GM12878 (cell line): ENCODE results near the gene ZDHHC3. TPM values are rescaled to one million over a fixed set of nuclear protein-coding genes. Genes with fewer than 3 reads are reported as not detected.

Experiments used
- ATAC-seq: fragments of 200-7000 bp; cut with Tn5 transposase; 3 replicates; pipeline ENCODE4 v1.9.1; 2020; ENCODE audit warnings: mild to moderate bottlenecking, moderate library complexity
- BruUV-seq: library from RNA; stranded (reverse); fragments of 400-500 nt; replicated peaks from 2 replicates; lab custom pipeline; 2021; lab: Mats Ljungman, UMichigan
- CTCF ChIA-PET: fragments of 300-600 bp; sonication (Branson Sonifier 250); formaldehyde crosslinking; extraction: SDS; loops from one replicate; lab custom pipeline; 2021; ENCODE audit warnings: inconsistent platforms; lab: Yijun Ruan, JAX
- POLR2A ChIA-PET: fragments of 350-600 bp; formaldehyde crosslinking; extraction: SDS; loops from one replicate; lab custom pipeline; 2021; ENCODE audit warnings: inconsistent platforms; lab: Charles Lee
- RAD21 ChIA-PET: fragments of 300-600 bp; sonication (Branson Sonifier 250); formaldehyde crosslinking; loops from one replicate; lab custom pipeline; 2023; ENCODE audit warnings: antibody characterized with exemption; ENCODE audit not compliant: unreplicated experiment; lab: Charles Lee
- SMC1A ChIA-PET: fragments of 300-600 bp; sonication (Branson Sonifier 250); formaldehyde crosslinking; loops from one replicate; lab custom pipeline; 2023; ENCODE audit not compliant: unreplicated experiment, uncharacterized antibody; lab: Charles Lee
- DNase-seq: peaks from one replicate; pipeline ENCODE4 v3.0.0-alpha.2; 2011; ENCODE audit warnings: low read depth, low spot score
- FAIRE-seq: peaks from 3 replicates; lab custom pipeline; 2011; peaks lifted over from hg19 to GRCh38; lab: Jason Lieb, UNC
- H2AFZ ChIP-seq: 2 replicates; pipeline ENCODE4 v1.6.0; 2011; ENCODE audit warnings: low read depth, low read length, control low read depth; ENCODE audit not compliant: control insufficient read depth
- H3K27ac ChIP-seq: 2 replicates; pipeline ENCODE4 v1.5.1; 2011; ENCODE audit warnings: control low read depth; ENCODE audit not compliant: control insufficient read depth, insufficient read depth
- H3K27me3 ChIP-seq, 2 experiments: replicated peaks in 1 of 2; 2 replicates each; pipeline versions ENCODE4 v1.6.0 to v1.6.1; 2011; ENCODE audit warnings: low read length in 1 of 2; ENCODE audit not compliant: control insufficient read depth in 2 of 2, insufficient read depth in 2 of 2
- H3K36me3 ChIP-seq, 2 experiments: 2 replicates each; pipeline ENCODE4 v1.5.1; 2011; ENCODE audit warnings: low read length in 1 of 2; ENCODE audit not compliant: control insufficient read depth in 2 of 2, insufficient read depth in 2 of 2
- H3K4me1 ChIP-seq: 2 replicates; pipeline ENCODE4 v1.6.1; 2011; ENCODE audit warnings: mild to moderate bottlenecking, low read length, moderate library complexity, mixed read lengths; ENCODE audit not compliant: control insufficient read depth, insufficient read depth
- H3K4me2 ChIP-seq: 2 replicates; pipeline ENCODE4 v1.6.0; 2011; ENCODE audit warnings: control low read depth; ENCODE audit not compliant: control insufficient read depth, insufficient read depth
- H3K4me3 ChIP-seq: fragments of 200-600 bp; sonication (generic); 2 replicates; pipeline ENCODE4 v1.5.1; 2016
- H3K79me2 ChIP-seq: 2 replicates; pipeline ENCODE4 v1.6.0; 2011; ENCODE audit warnings: low read length; ENCODE audit not compliant: control insufficient read depth, insufficient read depth
- H3K9ac ChIP-seq: 2 replicates; pipeline ENCODE4 v1.8.0; 2011; ENCODE audit warnings: low read length, control low read depth, mixed read lengths; ENCODE audit not compliant: control insufficient read depth, insufficient read depth
- H3K9me3 ChIP-seq: replicated peaks from 3 replicates; pipeline ENCODE4 v1.5.1; 2011; ENCODE audit warnings: mild to moderate bottlenecking, low read length; ENCODE audit not compliant: control insufficient read depth, insufficient read depth
- H4K20me1 ChIP-seq: 2 replicates; pipeline ENCODE4 v1.6.0; 2011; ENCODE audit not compliant: control insufficient read depth, insufficient read depth
- CEBPB ChIP-seq, 2 experiments: fragments of 150-350 bp in 1 of 2; IDR thresholded peaks; 2 replicates each; pipeline ENCODE4 v1.6.1; 2012 to 2014; ENCODE audit warnings: low read depth in 2 of 2, low read length in 2 of 2, borderline replicate concordance in 1 of 2, inconsistent platforms in 1 of 2
- EZH2 ChIP-seq: IDR thresholded peaks from 2 replicates; pipeline ENCODE4 v1.6.1; 2012; ENCODE audit warnings: low read depth, mild to moderate bottlenecking, control low read depth, inconsistent platforms, low read length, borderline replicate concordance; ENCODE audit not compliant: control insufficient read depth
- IKZF1 ChIP-seq: fragments of 450-650 bp; conservative IDR thresholded peaks from 2 replicates; pipeline ENCODE4 v1.6.1; 2017; ENCODE audit warnings: antibody characterized with exemption, mild to moderate bottlenecking
- MEF2A ChIP-seq: IDR thresholded peaks from 2 replicates; pipeline ENCODE4 v1.6.1; 2011; ENCODE audit warnings: low read depth, mild to moderate bottlenecking, low read length, moderate library complexity; ENCODE audit not compliant: insufficient read depth
- MYC ChIP-seq: IDR thresholded peaks from 2 replicates; pipeline ENCODE4 v1.6.1; 2011; ENCODE audit warnings: mild to moderate bottlenecking, low read length, moderate library complexity, inconsistent platforms; ENCODE audit not compliant: insufficient read depth, insufficient replicate concordance, insufficient read length, severe bottlenecking
- NRF1 ChIP-seq: conservative IDR thresholded peaks from 2 replicates; pipeline ENCODE4 v1.6.1; 2011; ENCODE audit warnings: mild to moderate bottlenecking, low read depth, low read length, improper control_type of control experiment
- RB1 ChIP-seq: fragments of 450-650 bp; formaldehyde crosslinking; IDR thresholded peaks from 2 replicates; pipeline ENCODE4 v1.6.1; 2017; ENCODE audit warnings: mild to moderate bottlenecking, borderline replicate concordance
- ZBED1 ChIP-seq: IDR thresholded peaks from 2 replicates; pipeline ENCODE4 v1.6.1; 2016; ENCODE audit warnings: borderline replicate concordance
- ZNF207 ChIP-seq: fragments of 450-650 bp; IDR thresholded peaks from 2 replicates; pipeline ENCODE4 v1.6.1; 2014; ENCODE audit warnings: antibody characterized with exemption, mild to moderate bottlenecking, borderline replicate concordance
- ZNF274 ChIP-seq: IDR thresholded peaks from one replicate; pipeline ENCODE4 v1.8.0; 2011; ENCODE audit not compliant: insufficient read length, insufficient read depth
- WGBS: methylation state at CpG from one replicate; pipeline ENCODE4 v1.1.6; 2016; ENCODE audit warnings: low lambda C conversion rate; ENCODE audit not compliant: insufficient replicate concordance, insufficient coverage; ENCODE audit errors: missing lambda C conversion rate; 5-methylcytosine and 5-hydroxymethylcytosine counted together
- in situ Hi-C: fragments of 300-500 bp; cut with MboI; formaldehyde crosslinking; loops from 9 replicates; pipeline ENCODE4 v1.14.3; 2018; ENCODE audit warnings: mixed read lengths
- intact Hi-C: fragments of 100-400 bp; cut with micrococcal nuclease; formaldehyde crosslinking; loops from one replicate; pipeline ENCODE4 v1.14.2; 2022; ENCODE audit not compliant: unreplicated experiment
- polyA plus RNA-seq, 11 experiments: library from polyadenylated mRNA; depleted of rRNA in 4 of 11; unstranded in 6 of 11; stranded (reverse) in 5 of 11; fragments of >200 nt; fragmentation: Nextera tagmentation in 4 of 11; fragmentation: Illumina TruSeq in 1 of 11; extraction: Ambion mirVana in 4 of 11; extraction: Trizol in 1 of 11; gene quantifications; 1 replicate in 1 of 11; 2 replicates in 10 of 11; pipeline versions ENCODE4 v1.2.1 to v1.2.3, GENCODE V29; 2011 to 2016; ENCODE audit warnings: inconsistent platforms in 2 of 11, missing spikeins in 2 of 11, low read depth in 1 of 11
- total RNA-seq, 4 experiments: library from RNA; depleted of rRNA in 3 of 4; stranded (reverse); fragments of >200 nt in 3 of 4; fragmentation: Illumina TruSeq in 1 of 4; extraction: Trizol in 1 of 4; gene quantifications; 2 replicates each; pipeline versions ENCODE4 v1.2.1 to v1.2.3, GENCODE V29; 2013 to 2021
- TF ChIP-seq, protein P1 (sequence below): fragments of 450-650 bp; IDR thresholded peaks from 2 replicates; pipeline ENCODE4 v1.6.1; 2016; ENCODE audit warnings: mild to moderate bottlenecking, moderate library complexity, borderline replicate concordance
- TF ChIP-seq, protein P2 (sequence below): fragments of 450-650 bp; IDR thresholded peaks from 2 replicates; pipeline ENCODE4 v1.6.1; 2017; ENCODE audit warnings: borderline replicate concordance

The ZDHHC3 gene
- total and polyA plus RNA-seq, 10 of the 15 experiments (the other 5 are each of a cell fraction or from before 2014, with no cell fraction given) = 6.8 to 79.1 (median 40.8) TPM

DNA sequence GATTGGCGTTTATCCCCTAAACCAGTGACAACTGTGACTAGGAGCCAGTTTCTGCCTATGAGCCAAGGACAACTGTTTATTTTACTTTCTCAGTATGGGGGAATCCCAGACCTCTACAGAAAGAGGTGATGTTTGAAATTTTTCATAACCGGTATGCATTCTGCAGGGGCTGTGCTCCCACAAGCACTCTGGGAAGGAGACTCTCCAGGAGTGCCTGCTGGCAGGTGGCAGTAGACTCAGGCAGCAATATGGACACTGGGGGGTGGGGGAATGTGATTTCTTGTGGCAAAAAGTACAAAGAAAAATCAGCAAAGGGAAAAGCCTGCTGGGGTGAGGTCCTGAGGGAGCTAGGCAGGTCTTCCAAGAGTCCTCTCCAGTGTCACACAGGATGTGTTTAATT is 95.7 kb downstream of the ZDHHC3 start:
- intact Hi-C loops (no loop called here), in situ Hi-C loops (no loop called here)
- Histone ChIP-seq H3K4me3 (no peak overlapping the region), H3K27me3 (no peaks in the 10 kb centered on the region), H3K9ac (no peak overlapping the region), H3K9me3 (no peaks in the 10 kb centered on the region), H3K4me1 (no peaks in the 10 kb centered on the region), H2AFZ (no peak overlapping the region), H4K20me1 (no peaks in the 10 kb centered on the region), H3K27ac (no peak overlapping the region), H3K36me3 (no peaks in the 10 kb centered on the region), H3K4me2 (no peak overlapping the region), H3K79me2 (no peaks in the 10 kb centered on the region)
- BruUV-seq = no TSS peak
- RAD21 ChIA-PET = no interaction called here
- SMC1A ChIA-PET = no interaction called here
- ATAC-seq (no peak), FAIRE-seq (no peak), DNase-seq (no peak)
- CTCF ChIA-PET = interaction anchor here (1.0 kb wide), 1 partner anchor 19 kb away, joined by 3 read pairs; no protein-coding TSS in a partner anchor
- POLR2A ChIA-PET = no interaction called here
- 18% methylated on average over 2 of the region's 2 CpGs for WGBS
- TF ChIP-seq ZNF207 = no peak
- TF ChIP-seq ZNF274 = no peak
- no peak for TF ChIP-seq IKZF1

DNA sequence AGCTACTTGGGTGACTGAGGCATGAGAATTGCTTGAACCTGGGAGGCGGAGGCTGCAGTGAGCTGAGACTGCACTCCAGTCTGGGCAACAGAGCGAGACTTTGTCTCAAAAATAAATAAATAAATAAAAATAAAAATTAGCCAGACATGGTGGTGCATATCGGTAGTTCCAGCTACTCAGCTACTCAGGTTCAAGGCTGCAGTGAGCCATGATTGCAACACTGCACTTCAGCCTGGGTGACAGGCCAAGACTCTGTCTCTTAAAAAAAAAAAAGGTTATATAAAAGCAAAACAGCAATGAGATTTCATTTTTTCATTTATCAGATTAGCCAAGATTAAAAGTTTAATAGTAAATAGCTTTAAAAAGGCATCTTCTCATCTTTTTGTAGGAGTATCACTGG is 98.6 kb downstream of the ZDHHC3 start:
- no peaks in the 10 kb centered on the region for H3K9me3 ChIP-seq
- H3K4me2 ChIP-seq = no peak overlapping the region
- H4K20me1 ChIP-seq = no peaks in the 10 kb centered on the region
- H3K27me3 ChIP-seq = no peaks in the 10 kb centered on the region
- no peaks in the 10 kb centered on the region for H3K36me3 ChIP-seq
- no TSS peak for BruUV-seq
- ChIA-PET POLR2A (no interaction called here), SMC1A (interaction anchor here (1.6 kb wide), 1 partner anchor 10 kb away, joined by 4 read pairs; no protein-coding TSS in a partner anchor), CTCF (no interaction called here), RAD21 (no interaction called here)
- H3K4me1 ChIP-seq = no peaks in the 10 kb centered on the region
- ATAC-seq = no peak
- WGBS = 49% methylated on average over 3 of the region's 3 CpGs
- H2AFZ ChIP-seq = no peak overlapping the region
- no peaks in the 10 kb centered on the region for H3K79me2 ChIP-seq
- H3K9ac ChIP-seq = no peak overlapping the region
- intact Hi-C loops = no loop called here
- no peak overlapping the region for H3K27ac ChIP-seq
- DNase-seq = no peak
- in situ Hi-C loops = no loop called here
- FAIRE-seq = no peak
- H3K4me3 ChIP-seq = no peak overlapping the region
- TF ChIP-seq IKZF1 (no peak), MEF2A (no peak), MYC (no peak), CEBPB (IDR thresholded peaks at IDR 0.05; ENCODE audit: borderline replicate concordance in 1 of 2, low read depth in 2 of 2, low read length in 2 of 2) (no peak), NRF1 (no peak), ZBED1 (no peak), EZH2 (no peak), RB1 (no peak)
- TF ChIP-seq, protein P1, sequence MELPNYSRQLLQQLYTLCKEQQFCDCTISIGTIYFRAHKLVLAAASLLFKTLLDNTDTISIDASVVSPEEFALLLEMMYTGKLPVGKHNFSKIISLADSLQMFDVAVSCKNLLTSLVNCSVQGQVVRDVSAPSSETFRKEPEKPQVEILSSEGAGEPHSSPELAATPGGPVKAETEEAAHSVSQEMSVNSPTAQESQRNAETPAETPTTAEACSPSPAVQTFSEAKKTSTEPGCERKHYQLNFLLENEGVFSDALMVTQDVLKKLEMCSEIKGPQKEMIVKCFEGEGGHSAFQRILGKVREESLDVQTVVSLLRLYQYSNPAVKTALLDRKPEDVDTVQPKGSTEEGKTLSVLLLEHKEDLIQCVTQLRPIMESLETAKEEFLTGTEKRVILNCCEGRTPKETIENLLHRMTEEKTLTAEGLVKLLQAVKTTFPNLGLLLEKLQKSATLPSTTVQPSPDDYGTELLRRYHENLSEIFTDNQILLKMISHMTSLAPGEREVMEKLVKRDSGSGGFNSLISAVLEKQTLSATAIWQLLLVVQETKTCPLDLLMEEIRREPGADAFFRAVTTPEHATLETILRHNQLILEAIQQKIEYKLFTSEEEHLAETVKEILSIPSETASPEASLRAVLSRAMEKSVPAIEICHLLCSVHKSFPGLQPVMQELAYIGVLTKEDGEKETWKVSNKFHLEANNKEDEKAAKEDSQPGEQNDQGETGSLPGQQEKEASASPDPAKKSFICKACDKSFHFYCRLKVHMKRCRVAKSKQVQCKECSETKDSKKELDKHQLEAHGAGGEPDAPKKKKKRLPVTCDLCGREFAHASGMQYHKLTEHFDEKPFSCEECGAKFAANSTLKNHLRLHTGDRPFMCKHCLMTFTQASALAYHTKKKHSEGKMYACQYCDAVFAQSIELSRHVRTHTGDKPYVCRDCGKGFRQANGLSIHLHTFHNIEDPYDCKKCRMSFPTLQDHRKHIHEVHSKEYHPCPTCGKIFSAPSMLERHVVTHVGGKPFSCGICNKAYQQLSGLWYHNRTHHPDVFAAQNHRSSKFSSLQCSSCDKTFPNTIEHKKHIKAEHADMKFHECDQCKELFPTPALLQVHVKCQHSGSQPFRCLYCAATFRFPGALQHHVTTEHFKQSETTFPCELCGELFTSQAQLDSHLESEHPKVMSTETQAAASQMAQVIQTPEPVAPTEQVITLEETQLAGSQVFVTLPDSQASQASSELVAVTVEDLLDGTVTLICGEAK = no peak
- TF ChIP-seq, protein P2, sequence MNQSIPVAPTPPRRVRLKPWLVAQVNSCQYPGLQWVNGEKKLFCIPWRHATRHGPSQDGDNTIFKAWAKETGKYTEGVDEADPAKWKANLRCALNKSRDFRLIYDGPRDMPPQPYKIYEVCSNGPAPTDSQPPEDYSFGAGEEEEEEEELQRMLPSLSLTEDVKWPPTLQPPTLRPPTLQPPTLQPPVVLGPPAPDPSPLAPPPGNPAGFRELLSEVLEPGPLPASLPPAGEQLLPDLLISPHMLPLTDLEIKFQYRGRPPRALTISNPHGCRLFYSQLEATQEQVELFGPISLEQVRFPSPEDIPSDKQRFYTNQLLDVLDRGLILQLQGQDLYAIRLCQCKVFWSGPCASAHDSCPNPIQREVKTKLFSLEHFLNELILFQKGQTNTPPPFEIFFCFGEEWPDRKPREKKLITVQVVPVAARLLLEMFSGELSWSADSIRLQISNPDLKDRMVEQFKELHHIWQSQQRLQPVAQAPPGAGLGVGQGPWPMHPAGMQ = no peak
